ENCODE results near the gene SH2D3A. TPM values are rescaled to one million over a fixed set of nuclear protein-coding genes. Genes with fewer than 3 reads are reported as not detected.
"Not testable (repeated sequence)": the region's sequence is repeated elsewhere in the genome, so short reads cannot be mapped to it uniquely, and the experiment has no call there.

The SH2D3A gene
- total RNA-seq, 2 donors from 2014 or later: 34.2 to 44.3 TPM

- Histone ChIP-seq H3K27me3 (no peaks in the 10 kb centered on the region), H3K36me3 (no peaks in the 10 kb centered on the region), H3K4me3 (no peak overlapping the region), H3K4me1 (no peaks in the 10 kb centered on the region), H3K9ac (ENCODE audit: low read depth in 2 of 2, low read length in 2 of 2) (no peak overlapping the region), H3K27ac (no peak overlapping the region), H3K9me3 (no peaks in the 10 kb centered on the region)
- no peak for TF ChIP-seq CTCF (IDR thresholded peaks at IDR 0.05)
- intact Hi-C loops (cut with DNase I): loop anchor here (10.0 kb wide), 1 partner anchor 133 kb away; no protein-coding TSS in a partner anchor
- no peak for DNase-seq
Observed at GRCh38 chr19:6777434-6777833, 10.2 kb upstream of the SH2D3A start.

GRCh38 chr19:6776999-6777398 is 9.8 kb upstream of the SH2D3A start:
- DNase-seq: no peak
- Histone ChIP-seq H3K36me3 (no peaks in the 10 kb centered on the region), H3K27me3 (no peaks in the 10 kb centered on the region), H3K9ac (ENCODE audit: low read depth in 2 of 2, low read length in 2 of 2) (no peak overlapping the region), H3K4me1 (no peaks in the 10 kb centered on the region), H3K27ac (no peak overlapping the region), H3K4me3 (no peak overlapping the region), H3K9me3 (no peaks in the 10 kb centered on the region)
- intact Hi-C loops (cut with DNase I): loop anchor here (10.0 kb wide), 1 partner anchor 132 kb away; no protein-coding TSS in a partner anchor
- TF ChIP-seq CTCF (IDR thresholded peaks at IDR 0.05): no peak

GRCh38 chr19:6776045-6776444 is 8.8 kb upstream of the SH2D3A start:
- intact Hi-C loops (cut with DNase I): loop anchor here (10.0 kb wide), 1 partner anchor 131 kb away; no protein-coding TSS in a partner anchor

DNA sequence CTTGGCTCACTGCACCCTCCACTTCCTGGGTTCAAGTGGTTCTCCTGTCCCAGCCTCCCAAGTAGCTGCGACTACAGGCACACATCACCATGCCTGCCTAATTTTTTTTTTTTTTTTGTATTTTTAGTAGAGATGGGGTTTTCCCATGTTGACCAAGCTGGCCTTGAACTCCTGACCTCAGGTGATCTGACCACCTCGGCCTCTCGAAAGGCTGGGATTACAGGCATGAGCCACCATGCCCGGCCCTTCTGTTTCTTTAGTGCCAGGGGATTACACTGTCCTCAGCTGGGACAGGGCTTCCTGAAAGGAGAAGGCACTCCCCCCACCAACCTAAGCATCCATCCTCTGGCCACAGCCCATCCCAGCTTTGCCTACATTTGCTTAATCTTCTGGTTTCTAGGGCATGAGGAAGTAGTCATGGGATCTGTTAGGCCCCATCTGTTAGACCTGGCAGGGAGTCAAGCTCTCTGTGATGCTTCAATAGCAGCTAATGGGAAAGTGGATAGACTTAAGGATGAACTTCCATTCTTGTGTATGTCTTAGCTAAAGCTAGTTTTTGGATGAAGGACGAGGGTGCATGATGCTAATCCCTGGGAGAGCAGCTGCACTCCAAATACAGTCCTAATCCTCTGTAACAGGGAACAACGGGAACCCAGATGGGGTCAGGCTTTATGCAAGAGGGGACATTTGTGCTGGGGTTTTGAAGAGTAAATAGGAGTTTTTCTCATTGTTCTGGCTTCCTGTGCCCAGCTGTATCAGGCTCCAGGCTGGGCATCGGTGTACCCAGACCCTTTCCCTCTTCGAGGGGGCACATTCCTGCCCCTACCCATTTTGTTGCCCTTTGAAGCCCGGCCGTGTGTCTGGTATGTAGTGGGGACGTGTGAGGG is 7.8 kb upstream of the SH2D3A start:
- Histone ChIP-seq H3K27me3 (no peaks in the 10 kb centered on the region), H3K27ac (no peak overlapping the region), H3K36me3 (no peaks in the 10 kb centered on the region), H3K9ac (ENCODE audit: low read depth in 2 of 2, low read length in 2 of 2) (no peak overlapping the region), H3K9me3 (no peaks in the 10 kb centered on the region), H3K4me1 (no peaks in the 10 kb centered on the region), H3K4me3 (no peak overlapping the region)
- TF ChIP-seq CTCF (IDR thresholded peaks at IDR 0.05): no peak
- peak; percentile 33 for DNase-seq
- intact Hi-C loops (cut with DNase I): loop anchor here (10.0 kb wide), 1 partner anchor 130 kb away; no protein-coding TSS in a partner anchor

More at GRCh38 chr19:6776045-6776444, 8.8 kb upstream of the SH2D3A start:
- H3K9ac ChIP-seq (ENCODE audit: low read depth in 2 of 2, low read length in 2 of 2); DNase-seq; H3K36me3 ChIP-seq; H3K27me3 ChIP-seq; H3K9me3 ChIP-seq; H3K4me1 ChIP-seq; H3K27ac ChIP-seq; H3K4me3 ChIP-seq: not testable (repeated sequence)

GRCh38 chr19:6773323-6773931 is 6.2 kb upstream of the SH2D3A start:
- peak overlapping the region; percentile 47 for H3K4me3 ChIP-seq
- no peaks in the 10 kb centered on the region for H3K36me3 ChIP-seq
- no peaks in the 10 kb centered on the region for H3K27me3 ChIP-seq
- H3K9ac ChIP-seq (ENCODE audit: low read depth in 2 of 2, low read length in 2 of 2): peak overlapping the region; percentile 77 to 78
- peak overlapping the region; percentile 10 for H3K27ac ChIP-seq
- no peaks in the 10 kb centered on the region for H3K4me1 ChIP-seq
- no peak for TF ChIP-seq CTCF (IDR thresholded peaks at IDR 0.05)
- H3K9me3 ChIP-seq: no peaks in the 10 kb centered on the region
- intact Hi-C loops (cut with DNase I): loop anchor here (10.0 kb wide), 1 partner anchor 129 kb away; no protein-coding TSS in a partner anchor
- DNase-seq: peak; percentile 52
